NCI-H2107 (cell line): ENCODE measurements around the gene ELOB.

ENCODE experiments used
- DNase-seq: peaks from one replicate; lab custom pipeline; 2025; lab: John Stamatoyannopoulos, UW

The ELOB gene

DNA sequence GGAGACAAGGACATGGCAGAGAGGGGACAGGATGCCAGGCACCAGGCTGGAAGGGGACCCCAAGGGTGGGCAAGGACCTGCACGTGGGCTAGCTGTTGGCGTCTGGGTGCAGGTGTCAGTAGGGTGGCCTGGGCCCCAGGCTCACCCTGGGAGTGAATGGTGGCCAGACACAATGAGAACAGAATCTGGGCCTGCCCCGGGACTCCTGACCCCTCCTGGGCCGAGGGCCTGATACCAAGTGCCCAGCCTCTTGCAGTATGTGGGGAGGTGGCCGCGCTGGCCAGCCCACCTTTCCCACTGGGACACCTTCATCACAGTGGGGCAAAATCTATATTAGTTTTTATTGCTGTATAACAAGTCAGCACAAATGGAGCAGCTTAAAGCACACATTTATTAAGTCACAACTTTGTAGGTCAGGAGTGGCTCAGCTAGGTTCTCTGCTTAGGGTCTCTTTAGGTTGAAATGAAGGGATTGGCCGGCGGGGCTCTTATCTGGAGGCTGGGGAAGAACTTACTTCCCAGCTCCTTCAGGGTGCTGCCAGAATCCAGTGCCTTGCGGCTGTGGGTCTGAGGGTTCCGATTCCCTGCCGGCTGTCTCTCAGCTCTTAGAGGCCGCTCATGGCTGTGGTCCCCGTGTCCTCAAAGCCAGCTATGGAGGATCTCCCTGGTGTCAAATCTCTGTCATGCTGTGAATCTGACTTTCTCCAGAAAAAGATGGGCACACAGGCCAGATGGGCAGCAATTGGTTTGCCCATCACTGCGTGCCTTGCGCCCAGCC is 6.7 kb upstream of the ELOB start:
- DNase-seq: no peak

DNA sequence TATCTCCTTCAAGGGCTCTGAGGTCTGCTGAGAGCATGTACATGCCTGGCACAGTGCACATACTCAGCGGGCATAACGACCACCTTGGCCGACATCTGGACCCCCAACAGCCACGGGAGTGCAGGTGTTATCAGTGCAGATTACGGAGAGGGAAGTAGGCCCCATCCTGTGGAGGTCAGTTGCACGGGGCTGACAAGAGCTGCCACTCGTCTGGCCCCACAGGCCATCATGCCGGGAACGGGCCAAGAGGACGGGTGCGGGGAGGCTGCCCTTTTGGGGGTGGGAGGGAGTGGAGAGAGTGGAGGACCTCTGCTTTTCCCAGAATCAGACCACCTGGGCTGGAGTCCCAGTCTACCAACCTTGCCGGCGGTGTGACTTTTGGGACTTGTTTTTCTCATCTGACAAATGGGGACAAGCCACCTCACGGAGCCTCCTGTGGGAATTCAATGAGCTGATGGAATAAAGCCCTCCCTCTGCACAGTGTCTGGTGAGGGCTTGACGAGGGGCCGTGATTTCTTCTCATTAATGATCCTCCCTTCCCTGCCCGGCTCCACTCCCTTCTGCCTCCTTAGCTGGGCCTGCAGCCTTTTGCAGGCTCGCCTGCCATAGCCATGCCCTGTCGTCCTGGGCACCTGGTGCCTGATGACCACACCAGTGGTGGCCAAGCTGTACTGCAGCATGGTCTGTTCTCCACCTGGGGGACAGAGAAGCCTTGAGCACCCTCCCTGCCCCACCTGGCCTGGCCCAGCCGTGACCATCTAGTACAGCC is 5.7 kb upstream of the ELOB start:
- DNase-seq: no peak

DNA sequence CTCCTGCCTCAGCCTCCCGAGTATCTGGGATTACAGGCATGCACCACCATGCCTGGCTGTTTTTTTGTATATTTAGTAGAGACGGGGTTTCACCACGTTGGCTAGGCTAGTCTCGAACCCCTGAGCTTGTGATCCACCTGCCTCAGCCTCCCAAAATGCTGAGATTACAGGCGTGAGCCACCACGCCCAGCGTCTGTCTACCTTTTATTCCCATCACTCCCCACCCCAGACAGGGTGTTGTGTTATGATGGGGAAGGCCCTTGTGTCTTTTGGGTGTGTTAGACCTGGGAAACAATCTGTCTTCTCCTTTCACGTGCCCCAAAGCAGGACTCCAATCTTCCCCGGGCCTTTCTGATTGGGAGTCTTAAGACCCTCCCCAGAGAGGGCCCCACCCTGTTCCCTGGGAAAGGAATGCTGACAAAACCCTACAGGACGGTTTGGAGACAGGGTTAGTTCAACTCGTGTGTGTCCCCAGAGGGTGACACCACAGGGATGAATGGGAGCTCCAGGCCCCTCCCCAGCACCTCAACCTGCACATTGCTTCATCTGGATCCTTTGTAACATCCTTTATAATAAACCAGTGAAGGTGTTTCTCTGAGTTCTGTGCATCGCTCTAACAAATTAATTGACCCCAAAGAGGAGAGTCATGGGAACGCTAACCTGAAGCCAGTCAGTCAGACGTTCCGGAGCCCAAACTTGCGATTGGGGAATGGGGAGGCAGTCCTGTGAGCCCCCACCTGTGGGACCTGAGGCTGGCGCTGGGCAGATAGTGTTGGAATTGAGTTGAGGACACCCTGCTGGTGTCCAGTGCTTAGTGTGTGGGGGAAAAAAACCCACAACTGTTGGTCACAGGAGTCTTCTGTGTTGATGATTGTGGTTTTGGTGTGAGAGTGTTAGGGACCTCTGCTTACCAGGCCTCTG is 3.2 kb upstream of the ELOB start:
- DNase-seq: no peak

DNA sequence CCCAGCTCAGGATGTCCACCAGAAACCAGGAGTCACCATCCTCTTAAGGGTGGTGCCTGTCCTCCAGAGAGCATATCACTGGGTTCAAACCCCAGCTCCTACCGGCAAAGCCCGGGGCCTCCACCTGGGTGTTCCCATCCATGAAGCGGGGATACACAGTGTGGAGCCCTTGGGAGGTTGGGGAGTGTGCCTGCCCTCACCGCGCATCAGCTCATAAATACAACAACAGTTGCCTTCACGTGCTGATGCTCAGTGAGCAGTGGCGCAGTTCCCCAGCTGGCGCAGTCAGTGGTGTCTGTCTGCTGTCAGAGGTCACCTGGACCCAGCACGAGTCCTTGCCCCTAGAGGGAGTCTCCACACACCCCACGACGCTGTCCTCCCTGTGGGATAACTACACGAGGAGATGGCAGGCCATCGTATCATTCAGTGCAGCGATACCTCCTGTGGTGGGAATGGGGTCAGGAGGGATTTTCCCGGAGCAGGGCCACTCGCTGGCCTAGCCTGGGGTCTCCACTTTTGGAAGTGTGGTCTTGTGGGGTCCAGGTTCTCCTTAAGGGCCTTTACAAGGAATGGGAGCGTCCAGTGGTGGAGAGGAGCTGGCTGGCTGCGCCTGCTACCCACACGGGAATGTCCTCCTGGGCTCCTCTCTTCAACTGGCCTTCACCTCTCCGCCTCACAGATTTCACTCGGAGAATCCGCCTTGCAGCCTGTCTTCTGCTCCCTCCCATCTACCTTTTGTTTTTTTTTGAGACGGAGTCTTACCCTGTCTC is 2.3 kb upstream of the ELOB start:
- DNase-seq: no peak

DNA sequence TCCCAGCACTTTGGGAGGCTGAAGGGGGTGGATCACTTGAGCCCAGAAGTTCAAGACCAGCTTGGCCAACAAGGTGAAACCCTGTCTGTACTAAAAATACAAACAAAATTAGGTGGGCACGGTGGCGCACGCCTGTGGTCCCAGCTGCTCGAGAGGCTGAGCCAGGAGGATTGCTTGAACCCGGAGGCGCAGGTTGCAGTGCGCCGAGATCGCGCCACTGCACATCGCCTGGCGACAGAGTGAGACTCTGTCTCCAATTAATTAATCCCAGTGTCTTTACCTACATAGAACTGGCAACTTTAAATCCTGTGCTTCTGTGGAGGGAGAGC is 1.5 kb upstream of the ELOB start:
- DNase-seq: no peak

DNA sequence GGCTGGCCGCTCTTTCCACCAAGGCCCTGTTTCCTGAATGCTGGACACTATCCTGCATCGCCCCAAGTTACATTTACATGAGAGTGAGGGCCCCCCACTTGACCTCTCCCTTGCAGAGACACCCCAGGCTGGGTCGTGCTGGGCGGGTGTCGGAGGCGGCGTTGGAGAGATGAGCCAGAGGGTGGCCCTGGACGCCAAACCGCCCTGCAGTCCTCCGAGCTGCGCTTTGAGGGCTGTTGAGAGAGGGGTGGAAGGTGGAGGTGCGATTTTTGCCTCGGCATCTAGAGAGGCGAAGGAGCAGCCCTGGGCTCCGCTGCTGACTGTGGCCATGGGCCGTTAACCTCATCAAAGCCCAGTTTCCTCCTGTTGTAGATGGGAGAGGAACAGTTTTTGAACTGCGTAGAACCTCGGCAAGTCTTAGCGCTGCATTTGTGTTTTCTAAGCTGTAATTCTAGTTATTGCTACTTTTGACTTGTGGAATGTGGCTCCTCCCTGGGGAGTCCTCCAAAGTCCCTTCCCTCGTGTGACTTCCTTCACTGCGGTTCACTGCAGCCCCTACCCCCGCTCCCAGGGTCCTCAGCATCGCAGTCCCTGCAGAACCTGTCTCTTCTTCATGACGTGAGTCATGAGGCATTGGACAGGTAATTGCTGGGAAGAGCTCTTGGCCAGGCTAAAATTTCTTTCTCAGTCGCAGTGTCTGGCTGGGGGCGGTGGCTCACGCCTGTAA is 986 bp upstream of the ELOB start:
- DNase-seq: no peak

DNA sequence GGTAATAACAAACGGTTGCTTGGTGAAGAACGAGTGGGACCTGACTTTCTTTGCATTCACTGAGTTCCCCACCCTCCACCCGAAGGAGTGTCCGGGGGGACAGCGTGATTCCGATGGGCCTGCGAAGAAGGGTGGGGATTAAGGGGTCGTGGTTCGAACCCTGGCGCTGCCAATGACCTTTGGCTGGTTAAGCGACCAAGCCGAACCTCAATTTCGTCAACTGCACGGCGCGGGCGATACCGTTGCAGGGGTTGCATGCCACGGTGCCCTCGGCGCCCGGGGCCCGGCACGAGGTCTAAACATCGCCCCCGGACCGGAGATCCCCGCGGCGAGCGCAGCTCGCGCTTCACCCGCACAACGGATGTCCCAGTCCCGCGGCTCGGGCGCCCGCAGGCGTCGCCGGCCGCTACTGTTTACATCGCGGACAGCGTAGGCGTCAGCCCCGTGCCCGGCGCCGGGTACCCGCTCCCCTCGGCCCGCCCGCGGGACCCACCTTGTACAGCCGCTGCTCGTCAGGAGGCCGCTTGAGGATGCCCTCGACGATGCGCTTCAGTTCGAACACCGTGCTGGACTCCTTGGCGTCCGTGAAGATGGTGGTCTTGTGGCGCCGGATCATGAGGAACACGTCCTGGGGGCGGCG is 460 bp downstream of the ELOB start:
- DNase-seq: no peak

DNA sequence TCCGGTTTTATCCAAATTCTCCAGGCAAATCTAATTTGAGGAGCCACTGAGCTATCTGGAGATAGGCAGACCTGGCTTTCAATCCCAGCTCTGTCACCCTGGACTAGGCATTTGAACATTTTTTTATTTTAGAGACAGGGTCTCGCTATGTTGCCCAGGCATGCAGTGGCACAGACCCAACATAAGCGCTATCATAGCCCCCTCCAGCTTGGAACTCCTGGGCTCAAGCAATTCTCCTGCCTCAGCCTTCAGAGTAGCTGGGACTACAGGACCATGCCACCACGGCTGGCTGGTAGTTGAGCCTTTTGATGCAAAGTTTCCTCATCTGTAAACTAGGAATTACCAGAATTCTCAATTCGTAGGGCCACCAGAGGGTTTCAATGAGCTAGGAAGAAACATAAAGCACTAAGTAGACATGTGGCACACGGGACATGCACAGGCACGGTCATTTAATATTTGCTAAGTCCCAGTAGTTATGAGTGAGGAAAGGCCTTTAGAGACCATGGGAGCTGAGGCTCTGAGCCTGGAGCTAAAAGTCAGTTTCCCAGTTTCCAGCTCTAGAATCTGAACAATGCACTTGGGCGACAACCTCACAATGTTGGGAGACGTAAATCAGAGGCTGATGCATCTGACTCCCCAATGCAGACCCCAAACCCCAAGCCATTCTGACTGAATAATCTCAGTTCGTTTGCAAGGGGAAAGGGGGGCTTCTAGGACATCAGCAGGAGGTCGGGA is 1.1 kb downstream of the ELOB start:
- DNase-seq: no peak

DNA sequence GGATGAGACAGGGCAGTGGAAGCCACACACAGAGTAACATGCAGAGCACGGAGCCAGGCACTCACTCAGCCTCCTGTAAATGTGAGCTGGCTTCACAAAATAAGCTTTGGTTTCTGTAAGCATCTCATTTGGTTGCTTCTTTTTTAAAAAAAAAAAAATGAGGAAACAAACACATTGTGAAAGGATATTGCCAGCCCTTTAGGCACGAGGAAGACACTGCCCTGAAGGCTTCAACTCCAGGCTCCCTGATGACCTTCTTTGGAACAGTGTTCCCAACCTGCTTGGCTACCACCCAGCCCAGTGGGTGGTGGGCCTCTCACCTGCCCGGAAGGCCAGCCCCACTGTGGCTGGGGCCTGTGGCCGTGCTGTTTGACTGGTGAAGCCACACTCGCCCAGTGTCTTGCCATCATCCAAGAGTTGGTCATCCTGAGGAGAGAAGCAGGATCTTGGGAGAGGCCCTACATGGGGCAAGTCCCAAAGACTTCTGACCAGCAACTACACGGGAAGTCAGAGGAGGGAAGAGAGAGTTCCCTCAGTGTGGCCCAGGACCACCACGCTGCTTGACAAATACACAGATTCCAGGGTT is 1.9 kb downstream of the ELOB start:
- no peak for DNase-seq

DNA sequence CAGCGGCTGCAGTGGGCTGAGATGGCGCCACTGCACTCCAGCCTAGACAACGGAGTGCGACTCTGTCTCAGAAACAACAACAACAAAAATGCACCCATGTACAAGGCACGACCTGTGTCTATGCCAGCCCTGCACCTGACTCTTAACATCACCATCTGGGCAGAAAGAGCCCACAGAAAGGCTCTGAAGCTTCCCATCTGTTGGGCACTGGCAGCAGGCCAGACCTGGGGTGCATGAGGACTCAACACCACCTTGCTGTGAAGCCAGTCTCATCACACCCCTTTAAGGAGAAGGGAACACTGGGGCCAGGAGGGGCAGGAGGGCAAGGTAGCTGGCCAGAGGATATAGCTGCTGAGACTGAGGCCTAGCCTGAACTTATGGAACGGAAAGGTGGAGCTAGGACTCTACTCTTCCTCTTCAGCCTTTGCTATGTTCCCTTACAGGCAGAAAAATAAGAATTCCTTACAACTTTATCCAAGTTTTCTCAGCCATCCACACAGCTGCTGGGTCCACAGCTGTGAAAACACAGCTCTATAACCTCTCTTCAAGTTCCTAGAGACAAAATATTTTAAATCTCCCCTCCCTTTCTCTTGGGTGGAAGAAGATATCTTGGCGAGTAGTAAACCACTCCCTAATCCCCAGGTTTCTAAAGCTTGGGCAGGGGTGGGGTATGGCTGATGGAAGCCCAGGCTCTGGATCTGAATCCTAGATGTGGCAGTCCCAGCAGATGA is 2.8 kb downstream of the ELOB start:
- no peak for DNase-seq

DNA sequence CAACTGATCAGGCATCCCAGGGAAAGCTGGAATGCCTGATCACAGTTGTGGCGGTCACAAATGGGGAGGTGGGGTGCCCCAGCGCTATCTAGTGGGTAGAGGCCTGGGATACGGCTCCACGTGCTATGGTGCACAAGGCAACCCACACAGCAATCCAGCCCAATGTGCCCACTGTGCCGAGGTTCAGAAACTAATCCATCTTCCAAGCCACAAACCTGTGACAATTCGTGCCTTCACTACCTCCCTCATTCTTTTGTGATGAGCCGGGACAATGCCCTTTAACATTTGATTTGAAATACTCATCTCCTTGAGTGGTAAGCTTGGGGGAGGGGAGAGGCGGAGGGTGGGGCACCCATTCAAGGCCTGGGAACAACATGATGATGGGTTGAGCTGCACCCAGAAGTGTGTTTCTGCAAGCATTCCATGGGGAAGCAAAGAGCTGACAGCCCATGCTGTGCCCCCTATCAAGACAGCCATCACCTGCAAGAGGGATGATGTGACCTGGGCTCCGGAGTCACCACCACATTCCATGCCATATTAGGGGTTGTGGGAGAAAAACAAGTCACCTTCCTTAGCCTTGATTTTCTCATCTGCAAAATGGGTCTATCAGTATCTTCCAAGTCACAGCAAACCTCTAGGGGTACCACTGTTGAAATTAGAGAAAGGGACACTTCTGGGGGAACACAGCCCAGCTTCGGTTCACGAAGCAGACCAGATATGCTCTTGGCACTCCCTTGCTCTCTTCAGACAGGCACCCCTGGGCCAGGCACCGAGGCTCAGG is 3.7 kb downstream of the ELOB start:
- DNase-seq: no peak

DNA sequence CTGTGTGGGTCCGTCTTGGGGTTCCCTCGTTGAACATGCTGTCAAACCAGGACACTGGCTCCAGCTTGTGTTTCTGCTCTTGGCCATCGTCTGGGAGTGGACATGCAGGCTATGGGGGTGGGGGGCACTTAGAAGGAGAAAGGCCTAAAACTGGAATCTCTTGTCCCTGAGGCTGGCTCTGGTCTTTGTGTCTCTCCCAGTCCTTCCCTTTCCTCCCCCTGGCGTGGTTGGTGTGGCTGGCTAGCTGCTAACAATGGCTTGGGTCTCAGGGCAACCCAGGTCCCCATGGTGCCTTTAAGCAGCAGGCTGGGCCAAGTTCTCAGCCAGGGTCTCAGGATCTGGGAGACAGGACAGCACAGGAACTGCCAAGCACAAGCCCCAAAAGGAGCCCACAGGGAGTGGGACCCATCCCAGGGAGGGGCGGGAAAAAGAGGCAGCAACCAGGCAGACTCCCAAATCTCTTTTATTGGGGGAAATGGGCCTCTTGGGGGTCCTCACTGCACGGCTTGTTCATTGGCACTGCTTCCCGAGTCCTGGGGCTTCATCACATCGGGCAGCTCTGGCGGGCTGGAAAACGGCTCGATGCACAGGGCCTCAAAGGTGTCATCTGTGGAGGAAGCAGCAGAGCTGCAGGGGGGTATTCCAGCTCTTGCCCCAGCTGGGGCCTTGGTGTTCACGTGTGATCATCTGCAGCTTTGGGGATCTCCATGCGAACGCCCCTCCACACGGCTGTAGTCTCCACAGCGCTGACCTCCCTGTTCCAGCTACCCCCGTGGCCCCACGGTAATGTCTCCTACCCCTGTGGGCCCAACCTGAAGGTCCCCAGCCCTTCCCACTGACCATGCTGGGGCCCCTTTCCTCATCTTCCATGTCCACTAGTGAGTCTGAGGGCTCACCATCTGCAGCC is 5.3 kb downstream of the ELOB start:
- DNase-seq: no peak

DNA sequence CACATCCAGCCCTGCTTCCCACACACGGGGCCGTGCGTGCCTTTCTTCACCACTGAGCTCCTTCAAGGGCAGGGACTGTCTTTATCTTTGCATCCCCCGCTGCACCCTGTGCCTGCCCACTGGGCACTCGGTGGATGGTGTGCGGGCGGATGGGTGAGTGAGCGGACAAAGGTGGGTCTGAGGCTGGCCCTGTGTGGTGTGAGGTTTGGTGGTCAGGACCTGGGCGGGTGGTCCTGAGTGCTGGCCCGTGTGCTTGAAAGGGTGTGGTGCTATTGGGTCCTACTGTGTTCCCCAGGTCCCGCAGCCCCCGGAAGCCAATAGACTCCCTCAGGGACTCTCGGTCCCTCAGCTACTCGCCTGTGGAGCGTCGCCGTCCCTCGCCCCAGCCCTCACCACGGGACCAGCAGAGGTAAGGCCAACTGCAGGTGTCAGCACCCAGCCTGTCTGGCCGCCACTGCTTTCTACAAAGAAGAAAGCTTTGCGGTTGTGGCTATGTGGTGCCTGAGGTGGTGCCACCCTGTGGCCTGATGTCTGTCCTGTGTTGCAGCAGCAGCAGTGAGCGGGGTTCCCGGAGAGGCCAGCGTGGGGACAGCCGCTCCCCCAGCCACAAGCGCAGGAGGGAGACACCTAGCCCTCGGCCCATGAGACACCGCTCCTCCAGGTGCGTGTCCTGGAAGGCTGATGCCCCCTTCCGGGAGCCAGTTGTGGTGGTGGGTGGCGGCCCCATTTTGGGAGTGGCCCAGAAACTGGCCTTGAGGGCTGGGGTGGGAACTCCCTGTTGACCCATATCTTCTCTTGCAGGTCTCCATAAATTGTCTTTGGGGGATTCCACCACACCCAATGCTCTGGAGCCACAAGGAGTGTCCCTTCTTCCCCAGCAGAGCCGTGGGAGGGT is 6.8 kb downstream of the ELOB start:
- no peak for DNase-seq

DNA sequence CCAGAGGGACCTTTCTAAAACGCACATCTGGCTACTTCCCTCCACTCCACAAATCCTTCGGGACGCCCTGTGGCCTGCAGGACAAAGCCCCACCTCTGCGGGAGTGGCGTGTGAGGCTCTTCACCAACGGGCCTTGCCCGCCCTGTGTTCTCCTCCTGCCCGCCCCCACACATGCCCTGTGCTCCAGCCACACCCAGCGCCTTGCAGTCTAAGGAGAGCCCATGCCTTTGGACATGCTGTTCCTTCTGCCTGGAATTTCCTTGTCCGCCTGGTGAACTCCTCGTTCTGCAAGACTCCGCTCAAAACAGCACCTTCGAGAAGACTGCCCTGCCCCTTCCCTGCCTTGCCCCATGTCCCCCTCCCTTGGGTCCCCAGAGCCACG is 7.4 kb downstream of the ELOB start:
- DNase-seq: no peak

DNA sequence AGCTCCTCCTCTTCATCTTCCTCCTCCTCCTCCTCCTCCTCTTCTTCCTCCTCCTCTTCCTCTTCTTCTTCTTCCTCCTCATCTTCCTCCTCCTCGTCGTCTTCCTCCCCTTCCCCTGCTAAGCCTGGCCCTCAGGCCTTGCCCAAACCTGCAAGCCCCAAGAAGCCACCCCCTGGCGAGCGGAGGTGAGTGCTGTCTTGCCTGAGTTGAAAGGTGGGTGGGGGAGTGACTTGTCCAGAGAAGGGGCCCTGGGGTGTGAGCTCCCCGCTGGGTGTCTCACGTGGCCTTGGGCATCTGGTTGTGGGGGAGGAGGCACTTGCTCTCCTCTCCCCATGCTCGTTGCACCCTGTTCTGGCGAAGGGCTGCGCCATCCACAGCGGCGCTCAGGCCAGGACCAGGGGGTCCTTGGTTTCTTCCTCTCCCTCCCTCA is 8.0 kb downstream of the ELOB start:
- DNase-seq: no peak
